H9 (cell line): ENCODE results near the gene ZNF213. TPM values are rescaled to one million over a fixed set of nuclear protein-coding genes. Genes with fewer than 3 reads are reported as not detected.

Source experiments
- DNase-seq: peaks from one replicate; pipeline ENCODE4 v3.0.0-alpha.2; 2017
- H2AFZ ChIP-seq: one replicate; pipeline ENCODE4 v1.6.1; 2013; ENCODE audit warnings: mild to moderate bottlenecking, low read length, control low read depth, moderate library complexity
- H2AK5ac ChIP-seq: 2 replicates; pipeline ENCODE4 v1.6.1; 2013; ENCODE audit warnings: low read length, control low read depth, mixed read lengths; ENCODE audit not compliant: insufficient read length
- H2BK120ac ChIP-seq: one replicate; pipeline ENCODE4 v1.6.1; 2013; ENCODE audit warnings: low read depth, mild to moderate bottlenecking, low read length, control low read depth, inconsistent platforms; ENCODE audit not compliant: poor library complexity, severe bottlenecking
- H2BK12ac ChIP-seq: 2 replicates; pipeline ENCODE4 v1.6.1; 2013; ENCODE audit warnings: low read length, control low read depth, mixed read lengths, low read depth; ENCODE audit not compliant: insufficient read length
- H2BK15ac ChIP-seq: 2 replicates; pipeline ENCODE4 v1.6.1; 2013; ENCODE audit warnings: low read depth, low read length, control low read depth
- H2BK20ac ChIP-seq: one replicate; pipeline ENCODE4 v1.6.1; 2013; ENCODE audit warnings: low read depth, mild to moderate bottlenecking, low read length, control low read depth, inconsistent platforms; ENCODE audit not compliant: poor library complexity, severe bottlenecking
- H2BK5ac ChIP-seq: 2 replicates; pipeline ENCODE4 v1.6.1; 2013; ENCODE audit warnings: low read length, control low read depth, mixed read lengths; ENCODE audit not compliant: insufficient read length
- H3K14ac ChIP-seq: 2 replicates; pipeline ENCODE4 v1.6.1; 2013; ENCODE audit warnings: low read length, control low read depth; ENCODE audit not compliant: insufficient read depth
- H3K18ac ChIP-seq: 2 replicates; pipeline ENCODE4 v1.6.1; 2013; ENCODE audit warnings: low read depth, mild to moderate bottlenecking, mixed read lengths, low read length, control low read depth; ENCODE audit not compliant: insufficient read length
- H3K23ac ChIP-seq: 2 replicates; pipeline ENCODE4 v1.6.1; 2013; ENCODE audit warnings: low read length, control low read depth, mixed read lengths, low read depth; ENCODE audit not compliant: insufficient read length
- H3K23me2 ChIP-seq: 2 replicates; pipeline ENCODE4 v1.6.1; 2013; ENCODE audit warnings: low read depth, mild to moderate bottlenecking, mixed read lengths, low read length, control low read depth; ENCODE audit not compliant: insufficient read length, poor library complexity, severe bottlenecking
- H3K27ac ChIP-seq: 2 replicates; pipeline ENCODE4 v1.5.1; 2013; ENCODE audit warnings: low read length, control low read depth, mixed read lengths, low read depth; ENCODE audit not compliant: insufficient read length
- H3K27me3 ChIP-seq: 2 replicates; pipeline ENCODE4 v1.6.1; 2013; ENCODE audit warnings: low read length, control low read depth, inconsistent platforms; ENCODE audit not compliant: insufficient read depth
- H3K4ac ChIP-seq: 2 replicates; pipeline ENCODE4 v1.6.1; 2013; ENCODE audit warnings: low read depth, mild to moderate bottlenecking, control low read depth, inconsistent platforms, low read length, moderate library complexity
- H3K4me1 ChIP-seq: 2 replicates; pipeline ENCODE4 v1.6.1; 2013; ENCODE audit warnings: low read length, control low read depth, inconsistent platforms; ENCODE audit not compliant: insufficient read depth
- H3K4me2 ChIP-seq: 2 replicates; pipeline ENCODE4 v1.6.1; 2013; ENCODE audit warnings: low read length, control low read depth, mixed read lengths; ENCODE audit not compliant: insufficient read length, insufficient read depth
- H3K56ac ChIP-seq: 2 replicates; pipeline ENCODE4 v1.6.1; 2013; ENCODE audit warnings: low read depth, mild to moderate bottlenecking, mixed read lengths, low read length, control low read depth; ENCODE audit not compliant: insufficient read length
- H3K79me1 ChIP-seq: 2 replicates; pipeline ENCODE4 v1.6.1; 2013; ENCODE audit warnings: low read depth, mild to moderate bottlenecking, moderate library complexity, low read length, control low read depth, inconsistent platforms; ENCODE audit not compliant: insufficient read depth, poor library complexity, severe bottlenecking
- H3K79me2 ChIP-seq: 2 replicates; pipeline ENCODE4 v1.6.1; 2013; ENCODE audit warnings: low read length, control low read depth, inconsistent platforms; ENCODE audit not compliant: insufficient read depth
- H3K9ac ChIP-seq: 2 replicates; pipeline ENCODE4 v1.6.1; 2013; ENCODE audit warnings: low read length, control low read depth, mixed read lengths; ENCODE audit not compliant: insufficient read length; ENCODE audit errors: extremely low read depth
- H3K9me3 ChIP-seq: one replicate; pipeline ENCODE4 v1.6.1; 2013; ENCODE audit warnings: low read depth, low read length, inconsistent platforms; ENCODE audit not compliant: control insufficient read depth
- H3T11ph ChIP-seq: one replicate; pipeline ENCODE4 v1.6.1; 2013; ENCODE audit warnings: mild to moderate bottlenecking, low read length, control low read depth, inconsistent platforms
- H4K20me1 ChIP-seq: one replicate; pipeline ENCODE4 v1.6.1; 2013; ENCODE audit not compliant: control insufficient read depth, insufficient read length, insufficient read depth
- H4K5ac ChIP-seq: 2 replicates; pipeline ENCODE4 v1.6.1; 2013; ENCODE audit warnings: low read depth, mild to moderate bottlenecking, mixed read lengths, low read length, control low read depth; ENCODE audit not compliant: insufficient read length
- H4K8ac ChIP-seq: replicated peaks from 2 replicates; pipeline ENCODE4 v1.6.1; 2013; ENCODE audit warnings: low read length, control low read depth, mixed read lengths, low read depth; ENCODE audit not compliant: insufficient read length
- H4K91ac ChIP-seq: 2 replicates; pipeline ENCODE4 v1.6.1; 2013; ENCODE audit warnings: low read depth, mild to moderate bottlenecking, moderate library complexity, mixed read lengths, low read length, control low read depth; ENCODE audit not compliant: insufficient read length
- H3K27ac Mint-ChIP-seq, 3 experiments: 2 replicates in 2 of 3; 3 replicates in 1 of 3; pipeline ENCODE4 v1.8.0; 2020 to 2021; ENCODE audit warnings: mixed read lengths in 3 of 3, mild to moderate bottlenecking in 1 of 3, moderate library complexity in 1 of 3
- H3K27me3 Mint-ChIP-seq: 2 replicates; pipeline ENCODE4 v1.8.0; 2021; ENCODE audit warnings: low read depth, mild to moderate bottlenecking, moderate library complexity, mixed read lengths
- H3K36me3 Mint-ChIP-seq, 3 experiments: 2 replicates in 2 of 3; 3 replicates in 1 of 3; pipeline ENCODE4 v1.8.0; 2020 to 2021; ENCODE audit warnings: low read depth in 3 of 3, mixed read lengths in 3 of 3; ENCODE audit not compliant: insufficient read depth in 1 of 3
- H3K4me1 Mint-ChIP-seq, 2 experiments: 2 replicates each; pipeline ENCODE4 v1.8.0; 2020; ENCODE audit warnings: mixed read lengths in 2 of 2
- H3K4me3 Mint-ChIP-seq, 2 experiments: 2 replicates in 1 of 2; 3 replicates in 1 of 2; pipeline ENCODE4 v1.8.0; 2020 to 2021; ENCODE audit warnings: mild to moderate bottlenecking in 2 of 2, mixed read lengths in 2 of 2, moderate library complexity in 1 of 2
- H3K9me3 Mint-ChIP-seq, 2 experiments: 2 replicates in 1 of 2; 3 replicates in 1 of 2; pipeline ENCODE4 v1.8.0; 2020; ENCODE audit warnings: mild to moderate bottlenecking in 2 of 2, mixed read lengths in 2 of 2, moderate library complexity in 1 of 2
- CTCF ChIP-seq: fragments of 200-600 bp; sonication (generic); conservative IDR thresholded peaks from 3 replicates; pipeline ENCODE4 v1.8.0; 2021; ENCODE audit warnings: antibody characterized with exemption, mild to moderate bottlenecking
- WGBS: extraction: QIAGEN DNeasy Blood & Tissue Kit; methylation state at CpG from one replicate; pipeline ENCODE4 v1.1.7; 2013; ENCODE audit warnings: missing lambda C conversion rate, low lambda C conversion rate, mixed read lengths; ENCODE audit not compliant: insufficient read length; ENCODE audit errors: extremely low coverage; 5-methylcytosine and 5-hydroxymethylcytosine counted together
- total RNA-seq: library from RNA; stranded (reverse); gene quantifications from 2 replicates; pipeline ENCODE4 v1.2.1, GENCODE V29; 2021

The ZNF213 gene
- total RNA-seq, 1 experiment from 2014 or later, result 6.4 TPM

- H3K14ac ChIP-seq, result no peak overlapping the region
- WGBS, result no CpG with 5 or more reads among the region's 17 CpGs
- H3K27ac Mint-ChIP-seq, result peak overlapping the region in 1 of 3 experiments; percentile 21; a peak in 1 of 7 replicates
- H3K23me2 ChIP-seq, result peaks cover 9% of the 10 kb centered on the region
- no peak overlapping the region for H2BK120ac ChIP-seq
- no peak overlapping the region for H3K4ac ChIP-seq
- peak overlapping the region; percentile 92 to 93 for H3K4me3 Mint-ChIP-seq
- no peaks in the 10 kb centered on the region for H4K20me1 ChIP-seq
- no peaks in the 10 kb centered on the region; the same call in 1 of the 2 replicates for H3K79me2 ChIP-seq
- no peak overlapping the region for H3K27ac ChIP-seq
- H3K79me1 ChIP-seq, result peaks cover 2% of the 10 kb centered on the region
- peak overlapping the region; percentile 91 for H3K4me2 ChIP-seq
- H3K9me3 ChIP-seq, result no peaks in the 10 kb centered on the region
- no peak overlapping the region for H3K9ac ChIP-seq
- H4K91ac ChIP-seq, result no peak overlapping the region
- H2BK5ac ChIP-seq, result no peak overlapping the region
- no peak overlapping the region for H4K5ac ChIP-seq
- DNase-seq, result no peak
- H2BK20ac ChIP-seq, result no peak overlapping the region
- no peak overlapping the region for H3K18ac ChIP-seq
- no peak overlapping the region for H2AK5ac ChIP-seq
- H2BK15ac ChIP-seq, result no peak overlapping the region
- H3T11ph ChIP-seq, result no peak overlapping the region
- H3K9me3 Mint-ChIP-seq, result no peaks in the 10 kb centered on the region
- peaks cover 18 to 20% of the 10 kb centered on the region in 2 experiments for H3K4me1 Mint-ChIP-seq
- no peak overlapping the region for H4K8ac ChIP-seq
- H3K27me3 Mint-ChIP-seq, result no peaks in the 10 kb centered on the region
- peak; percentile 33; the same call in 2 of the 3 replicates for TF ChIP-seq CTCF
- H3K36me3 Mint-ChIP-seq, result peaks cover 11 to 27% (median 20%) of the 10 kb centered on the region in 3 experiments
- no peaks in the 10 kb centered on the region for H3K4me1 ChIP-seq
- no peak overlapping the region for H2AFZ ChIP-seq
- H3K23ac ChIP-seq, result no peak overlapping the region
- no peak overlapping the region for H2BK12ac ChIP-seq
- no peaks in the 10 kb centered on the region for H3K27me3 ChIP-seq
- H3K56ac ChIP-seq, result no peak overlapping the region
These were observed 20.9 kb upstream of the ZNF213 start for GRCh38 chr16:3113765-3114479.
